ENCODE data around the gene CHIA. TPM values are rescaled to one million over a fixed set of nuclear protein-coding genes. Genes with fewer than 3 reads are reported as not detected.

CHIA gene
- total RNA-seq, 4 donors from 2014 or later, result not detected

- no peak for ATAC-seq
- H3K4me3 ChIP-seq, result no peak overlapping the region
- H3K27ac ChIP-seq, result no peak overlapping the region
- no peaks in the 10 kb centered on the region for H3K4me1 ChIP-seq
- WGBS, 2 donors (ENCODE audit: low coverage in 1 of 2), result 44 to 57% methylated on average over 3 of the region's 3 CpGs
- no peaks in the 10 kb centered on the region for H3K27me3 ChIP-seq
- no peaks in the 10 kb centered on the region for H3K9me3 ChIP-seq
- TF ChIP-seq, protein P1, sequence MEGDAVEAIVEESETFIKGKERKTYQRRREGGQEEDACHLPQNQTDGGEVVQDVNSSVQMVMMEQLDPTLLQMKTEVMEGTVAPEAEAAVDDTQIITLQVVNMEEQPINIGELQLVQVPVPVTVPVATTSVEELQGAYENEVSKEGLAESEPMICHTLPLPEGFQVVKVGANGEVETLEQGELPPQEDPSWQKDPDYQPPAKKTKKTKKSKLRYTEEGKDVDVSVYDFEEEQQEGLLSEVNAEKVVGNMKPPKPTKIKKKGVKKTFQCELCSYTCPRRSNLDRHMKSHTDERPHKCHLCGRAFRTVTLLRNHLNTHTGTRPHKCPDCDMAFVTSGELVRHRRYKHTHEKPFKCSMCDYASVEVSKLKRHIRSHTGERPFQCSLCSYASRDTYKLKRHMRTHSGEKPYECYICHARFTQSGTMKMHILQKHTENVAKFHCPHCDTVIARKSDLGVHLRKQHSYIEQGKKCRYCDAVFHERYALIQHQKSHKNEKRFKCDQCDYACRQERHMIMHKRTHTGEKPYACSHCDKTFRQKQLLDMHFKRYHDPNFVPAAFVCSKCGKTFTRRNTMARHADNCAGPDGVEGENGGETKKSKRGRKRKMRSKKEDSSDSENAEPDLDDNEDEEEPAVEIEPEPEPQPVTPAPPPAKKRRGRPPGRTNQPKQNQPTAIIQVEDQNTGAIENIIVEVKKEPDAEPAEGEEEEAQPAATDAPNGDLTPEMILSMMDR (IDR thresholded peaks at IDR 0.05), result no peak
- no peak for TF ChIP-seq POLR2AphosphoS5 (IDR thresholded peaks at IDR 0.05)
- no peak for TF ChIP-seq EP300 (IDR thresholded peaks at IDR 0.05)
- no peak for TF ChIP-seq POLR2A (IDR thresholded peaks at IDR 0.05)
- no peaks in the 10 kb centered on the region for H3K36me3 ChIP-seq
These were observed 547 bp upstream of the CHIA start for GRCh38 chr1:111290104-111290503.

DNA sequence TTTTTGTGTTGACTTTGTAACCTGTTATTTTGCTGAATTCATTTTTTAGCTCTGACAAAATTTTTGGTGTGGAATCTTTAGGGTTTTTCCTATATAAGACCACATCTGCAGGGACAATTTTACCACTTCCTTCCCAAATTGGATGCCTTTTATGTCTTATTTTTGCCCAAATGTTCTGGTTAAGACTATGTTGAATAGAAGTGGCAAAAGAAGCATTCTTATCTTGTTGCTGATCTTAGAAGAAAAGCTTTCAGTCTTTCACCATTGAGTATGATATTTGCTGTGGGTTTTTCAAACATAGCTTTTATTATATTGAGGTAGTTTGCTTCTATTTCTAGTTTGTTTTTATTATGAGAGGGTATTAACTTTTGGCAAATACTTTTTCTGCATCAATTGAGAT is 3.7 kb downstream of the CHIA start:
- no peaks in the 10 kb centered on the region for H3K36me3 ChIP-seq
- peaks cover 0 to 11% (median 0%) of the 10 kb centered on the region in 3 donors for H3K9me3 ChIP-seq
- no peak for ATAC-seq
- H3K27me3 ChIP-seq, result peaks cover 9% of the 10 kb centered on the region
- no peak overlapping the region for H3K27ac ChIP-seq
- no peaks in the 10 kb centered on the region for H3K4me1 ChIP-seq
- no peak overlapping the region for H3K4me3 ChIP-seq
- TF ChIP-seq POLR2A (IDR thresholded peaks at IDR 0.05), result no peak
- TF ChIP-seq POLR2AphosphoS5 (IDR thresholded peaks at IDR 0.05), result no peak
- TF ChIP-seq, protein P1 (IDR thresholded peaks at IDR 0.05), result no peak
- no peak for TF ChIP-seq EP300 (IDR thresholded peaks at IDR 0.05)

GRCh38 chr1:111302374-111302773 is 11.7 kb downstream of the CHIA start:
- WGBS, 2 donors (ENCODE audit: low coverage in 1 of 2), result 67 to 79% methylated on average over 1 to 3 of the region's 3 CpGs
- H3K27ac ChIP-seq, result no peak overlapping the region
- H3K36me3 ChIP-seq, result no peaks in the 10 kb centered on the region
- no peak for ATAC-seq
- H3K27me3 ChIP-seq, result no peaks in the 10 kb centered on the region
- TF ChIP-seq POLR2AphosphoS5 (IDR thresholded peaks at IDR 0.05) (no peak), POLR2A (IDR thresholded peaks at IDR 0.05) (no peak)
- no peaks in the 10 kb centered on the region for H3K4me1 ChIP-seq
- H3K9me3 ChIP-seq, result peaks cover 0 to 33% (median 0%) of the 10 kb centered on the region in 3 donors
- H3K4me3 ChIP-seq, result no peak overlapping the region

- Histone ChIP-seq H3K4me3 (no peak overlapping the region), H3K4me1 (no peaks in the 10 kb centered on the region), H3K36me3 (no peaks in the 10 kb centered on the region), H3K27me3 (no peaks in the 10 kb centered on the region), H3K27ac (no peak overlapping the region), H3K9me3 (peaks cover 0 to 4% (median 0%) of the 10 kb centered on the region in 3 donors)
- no peak for ATAC-seq
- no peak for TF ChIP-seq EP300 (IDR thresholded peaks at IDR 0.05)
- no peak for TF ChIP-seq POLR2AphosphoS5 (IDR thresholded peaks at IDR 0.05)
- TF ChIP-seq, protein P1 (IDR thresholded peaks at IDR 0.05), result no peak
- no peak for TF ChIP-seq POLR2A (IDR thresholded peaks at IDR 0.05)
- WGBS, 2 donors (ENCODE audit: low coverage in 1 of 2), result 33 to 44% methylated on average over 2 of the region's 2 CpGs
These were observed 19.0 kb downstream of the CHIA start for GRCh38 chr1:111309690-111310089.

- Histone ChIP-seq H3K4me1 (no peaks in the 10 kb centered on the region), H3K27me3 (no peaks in the 10 kb centered on the region), H3K4me3 (no peak overlapping the region), H3K36me3 (no peaks in the 10 kb centered on the region), H3K9me3 (no peaks in the 10 kb centered on the region), H3K27ac (no peak overlapping the region)
- no peak for ATAC-seq
- no peak for TF ChIP-seq EP300 (IDR thresholded peaks at IDR 0.05)
- TF ChIP-seq POLR2AphosphoS5 (IDR thresholded peaks at IDR 0.05), result no peak
- TF ChIP-seq, protein P1 (IDR thresholded peaks at IDR 0.05), result no peak
- no peak for TF ChIP-seq POLR2A (IDR thresholded peaks at IDR 0.05)
- WGBS, 2 donors (ENCODE audit: low coverage in 1 of 2), result 53% methylated on average over 3 of the region's 3 CpGs; no CpG with 5 or more reads in 1 of the 2 donors
These were observed 27.9 kb downstream of the CHIA start for GRCh38 chr1:111318523-111318922.

All from gastroesophageal sphincter (tissue), 4 donors.